GM12878 (cell line): ENCODE results near the gene R3HDM2. TPM values are rescaled to one million over a fixed set of nuclear protein-coding genes. Genes with fewer than 3 reads are reported as not detected.

Experiments
- ATAC-seq: fragments of 200-7000 bp; cut with Tn5 transposase; 3 replicates; pipeline ENCODE4 v1.9.1; 2020; ENCODE audit warnings: mild to moderate bottlenecking, moderate library complexity
- BruUV-seq: library from RNA; stranded (reverse); fragments of 400-500 nt; replicated peaks from 2 replicates; lab custom pipeline; 2021; lab: Mats Ljungman, UMichigan
- CTCF ChIA-PET: fragments of 300-600 bp; sonication (Branson Sonifier 250); formaldehyde crosslinking; extraction: SDS; loops from one replicate; lab custom pipeline; 2021; ENCODE audit warnings: inconsistent platforms; lab: Yijun Ruan, JAX
- POLR2A ChIA-PET: fragments of 350-600 bp; formaldehyde crosslinking; extraction: SDS; loops from one replicate; lab custom pipeline; 2021; ENCODE audit warnings: inconsistent platforms; lab: Charles Lee
- RAD21 ChIA-PET: fragments of 300-600 bp; sonication (Branson Sonifier 250); formaldehyde crosslinking; loops from one replicate; lab custom pipeline; 2023; ENCODE audit warnings: antibody characterized with exemption; ENCODE audit not compliant: unreplicated experiment; lab: Charles Lee
- SMC1A ChIA-PET: fragments of 300-600 bp; sonication (Branson Sonifier 250); formaldehyde crosslinking; loops from one replicate; lab custom pipeline; 2023; ENCODE audit not compliant: unreplicated experiment, uncharacterized antibody; lab: Charles Lee
- DNase-seq: peaks from one replicate; pipeline ENCODE4 v3.0.0-alpha.2; 2011; ENCODE audit warnings: low read depth, low spot score
- FAIRE-seq: peaks from 3 replicates; lab custom pipeline; 2011; peaks lifted over from hg19 to GRCh38; lab: Jason Lieb, UNC
- H2AFZ ChIP-seq: 2 replicates; pipeline ENCODE4 v1.6.0; 2011; ENCODE audit warnings: low read depth, low read length, control low read depth; ENCODE audit not compliant: control insufficient read depth
- H3K27ac ChIP-seq: 2 replicates; pipeline ENCODE4 v1.5.1; 2011; ENCODE audit warnings: control low read depth; ENCODE audit not compliant: control insufficient read depth, insufficient read depth
- H3K27me3 ChIP-seq, 2 experiments: replicated peaks in 1 of 2; 2 replicates each; pipeline versions ENCODE4 v1.6.0 to v1.6.1; 2011; ENCODE audit warnings: low read length in 1 of 2; ENCODE audit not compliant: control insufficient read depth in 2 of 2, insufficient read depth in 2 of 2
- H3K36me3 ChIP-seq, 2 experiments: 2 replicates each; pipeline ENCODE4 v1.5.1; 2011; ENCODE audit warnings: low read length in 1 of 2; ENCODE audit not compliant: control insufficient read depth in 2 of 2, insufficient read depth in 2 of 2
- H3K4me1 ChIP-seq: 2 replicates; pipeline ENCODE4 v1.6.1; 2011; ENCODE audit warnings: mild to moderate bottlenecking, low read length, moderate library complexity, mixed read lengths; ENCODE audit not compliant: control insufficient read depth, insufficient read depth
- H3K4me2 ChIP-seq: 2 replicates; pipeline ENCODE4 v1.6.0; 2011; ENCODE audit warnings: control low read depth; ENCODE audit not compliant: control insufficient read depth, insufficient read depth
- H3K4me3 ChIP-seq: fragments of 200-600 bp; sonication (generic); 2 replicates; pipeline ENCODE4 v1.5.1; 2016
- H3K79me2 ChIP-seq: 2 replicates; pipeline ENCODE4 v1.6.0; 2011; ENCODE audit warnings: low read length; ENCODE audit not compliant: control insufficient read depth, insufficient read depth
- H3K9ac ChIP-seq: 2 replicates; pipeline ENCODE4 v1.8.0; 2011; ENCODE audit warnings: low read length, control low read depth, mixed read lengths; ENCODE audit not compliant: control insufficient read depth, insufficient read depth
- H3K9me3 ChIP-seq: replicated peaks from 3 replicates; pipeline ENCODE4 v1.5.1; 2011; ENCODE audit warnings: mild to moderate bottlenecking, low read length; ENCODE audit not compliant: control insufficient read depth, insufficient read depth
- H4K20me1 ChIP-seq: 2 replicates; pipeline ENCODE4 v1.6.0; 2011; ENCODE audit not compliant: control insufficient read depth, insufficient read depth
- HCFC1 ChIP-seq: fragments of 150-350 bp; IDR thresholded peaks from 2 replicates; pipeline ENCODE4 v1.6.1; 2014; ENCODE audit warnings: low read length
- HDGF ChIP-seq: fragments of 450-650 bp; IDR thresholded peaks from 2 replicates; pipeline ENCODE4 v1.6.1; 2016; ENCODE audit warnings: antibody characterized with exemption
- HSF1 ChIP-seq: fragments of 150-350 bp; IDR thresholded peaks from 2 replicates; pipeline ENCODE4 v1.6.1; 2014; ENCODE audit warnings: mild to moderate bottlenecking, low read depth, low read length
- IRF3 ChIP-seq: fragments of 450-650 bp; IDR thresholded peaks from 2 replicates; pipeline ENCODE4 v1.6.1; 2014; ENCODE audit warnings: mild to moderate bottlenecking
- MLLT1 ChIP-seq: fragments of 450-650 bp; IDR thresholded peaks from 2 replicates; pipeline ENCODE4 v1.6.1; 2016; ENCODE audit warnings: mild to moderate bottlenecking
- NFYB ChIP-seq: IDR thresholded peaks from 2 replicates; pipeline ENCODE4 v1.6.1; 2011; ENCODE audit warnings: low read depth, mild to moderate bottlenecking, low read length, improper control_type of control experiment, moderate library complexity; ENCODE audit not compliant: insufficient read depth
- POU2F2 ChIP-seq: IDR thresholded peaks from 3 replicates; pipeline ENCODE4 v1.6.1; 2011; ENCODE audit warnings: low read depth, mild to moderate bottlenecking, low read length, borderline replicate concordance
- WGBS: methylation state at CpG from one replicate; pipeline ENCODE4 v1.1.6; 2016; ENCODE audit warnings: low lambda C conversion rate; ENCODE audit not compliant: insufficient replicate concordance, insufficient coverage; ENCODE audit errors: missing lambda C conversion rate; 5-methylcytosine and 5-hydroxymethylcytosine counted together
- in situ Hi-C: fragments of 300-500 bp; cut with MboI; formaldehyde crosslinking; loops from 9 replicates; pipeline ENCODE4 v1.14.3; 2018; ENCODE audit warnings: mixed read lengths
- intact Hi-C: fragments of 100-400 bp; cut with micrococcal nuclease; formaldehyde crosslinking; loops from one replicate; pipeline ENCODE4 v1.14.2; 2022; ENCODE audit not compliant: unreplicated experiment
- polyA plus RNA-seq, 11 experiments: library from polyadenylated mRNA; depleted of rRNA in 4 of 11; unstranded in 6 of 11; stranded (reverse) in 5 of 11; fragments of >200 nt; fragmentation: Nextera tagmentation in 4 of 11; fragmentation: Illumina TruSeq in 1 of 11; extraction: Ambion mirVana in 4 of 11; extraction: Trizol in 1 of 11; gene quantifications; 1 replicate in 1 of 11; 2 replicates in 10 of 11; pipeline versions ENCODE4 v1.2.1 to v1.2.3, GENCODE V29; 2011 to 2016; ENCODE audit warnings: inconsistent platforms in 2 of 11, missing spikeins in 2 of 11, low read depth in 1 of 11
- total RNA-seq, 4 experiments: library from RNA; depleted of rRNA in 3 of 4; stranded (reverse); fragments of >200 nt in 3 of 4; fragmentation: Illumina TruSeq in 1 of 4; extraction: Trizol in 1 of 4; gene quantifications; 2 replicates each; pipeline versions ENCODE4 v1.2.1 to v1.2.3, GENCODE V29; 2013 to 2021
- TF ChIP-seq, protein P1 (sequence below): fragments of 450-650 bp; IDR thresholded peaks from 2 replicates; pipeline ENCODE4 v1.6.1; 2017; ENCODE audit warnings: mild to moderate bottlenecking, moderate library complexity

The R3HDM2 gene
- total and polyA plus RNA-seq, 10 of the 15 experiments (the other 5 are each of a cell fraction or from before 2014, with no cell fraction given): 4.6 to 26.1 (median 11.2) TPM

GRCh38 chr12:57204454-57204853 is 226.4 kb downstream of the R3HDM2 start:
- intact Hi-C loops: no loop called here
- Histone ChIP-seq H2AFZ (no peak overlapping the region), H3K79me2 (no peaks in the 10 kb centered on the region), H3K9me3 (no peaks in the 10 kb centered on the region), H3K36me3 (no peaks in the 10 kb centered on the region), H3K4me3 (no peak overlapping the region), H3K27ac (no peak overlapping the region), H3K4me1 (no peaks in the 10 kb centered on the region), H4K20me1 (no peaks in the 10 kb centered on the region), H3K9ac (no peak overlapping the region), H3K4me2 (no peak overlapping the region), H3K27me3 (no peaks in the 10 kb centered on the region; a peak in 1 of 4 replicates)
- ATAC-seq (no peak), FAIRE-seq (no peak), DNase-seq (no peak)
- ChIA-PET POLR2A (no interaction called here), RAD21 (no interaction called here), SMC1A (no interaction called here), CTCF (no interaction called here)
- in situ Hi-C loops: no loop called here
- BruUV-seq: no TSS peak
- TF ChIP-seq IRF3: no peak
- TF ChIP-seq MLLT1: no peak
- TF ChIP-seq, protein P1, sequence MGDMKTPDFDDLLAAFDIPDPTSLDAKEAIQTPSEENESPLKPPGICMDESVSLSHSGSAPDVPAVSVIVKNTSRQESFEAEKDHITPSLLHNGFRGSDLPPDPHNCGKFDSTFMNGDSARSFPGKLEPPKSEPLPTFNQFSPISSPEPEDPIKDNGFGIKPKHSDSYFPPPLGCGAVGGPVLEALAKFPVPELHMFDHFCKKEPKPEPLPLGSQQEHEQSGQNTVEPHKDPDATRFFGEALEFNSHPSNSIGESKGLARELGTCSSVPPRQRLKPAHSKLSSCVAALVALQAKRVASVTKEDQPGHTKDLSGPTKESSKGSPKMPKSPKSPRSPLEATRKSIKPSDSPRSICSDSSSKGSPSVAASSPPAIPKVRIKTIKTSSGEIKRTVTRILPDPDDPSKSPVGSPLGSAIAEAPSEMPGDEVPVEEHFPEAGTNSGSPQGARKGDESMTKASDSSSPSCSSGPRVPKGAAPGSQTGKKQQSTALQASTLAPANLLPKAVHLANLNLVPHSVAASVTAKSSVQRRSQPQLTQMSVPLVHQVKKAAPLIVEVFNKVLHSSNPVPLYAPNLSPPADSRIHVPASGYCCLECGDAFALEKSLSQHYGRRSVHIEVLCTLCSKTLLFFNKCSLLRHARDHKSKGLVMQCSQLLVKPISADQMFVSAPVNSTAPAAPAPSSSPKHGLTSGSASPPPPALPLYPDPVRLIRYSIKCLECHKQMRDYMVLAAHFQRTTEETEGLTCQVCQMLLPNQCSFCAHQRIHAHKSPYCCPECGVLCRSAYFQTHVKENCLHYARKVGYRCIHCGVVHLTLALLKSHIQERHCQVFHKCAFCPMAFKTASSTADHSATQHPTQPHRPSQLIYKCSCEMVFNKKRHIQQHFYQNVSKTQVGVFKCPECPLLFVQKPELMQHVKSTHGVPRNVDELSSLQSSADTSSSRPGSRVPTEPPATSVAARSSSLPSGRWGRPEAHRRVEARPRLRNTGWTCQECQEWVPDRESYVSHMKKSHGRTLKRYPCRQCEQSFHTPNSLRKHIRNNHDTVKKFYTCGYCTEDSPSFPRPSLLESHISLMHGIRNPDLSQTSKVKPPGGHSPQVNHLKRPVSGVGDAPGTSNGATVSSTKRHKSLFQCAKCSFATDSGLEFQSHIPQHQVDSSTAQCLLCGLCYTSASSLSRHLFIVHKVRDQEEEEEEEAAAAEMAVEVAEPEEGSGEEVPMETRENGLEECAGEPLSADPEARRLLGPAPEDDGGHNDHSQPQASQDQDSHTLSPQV: no peak
- no peak for TF ChIP-seq POU2F2
- TF ChIP-seq HSF1: no peak
- no peak for TF ChIP-seq NFYB
- TF ChIP-seq HCFC1: no peak
- TF ChIP-seq HDGF: no peak
- WGBS: 58% methylated on average over 19 of the region's 19 CpGs
